Adrenal gland (tissue), 5 donors: ENCODE measurements around the gene FBXL17.

Experiments
- CTCF ChIP-seq, 6 experiments: fragments of 450-650 bp in 4 of 6; fragments of 200-600 bp in 2 of 6; sonication (generic) in 1 of 6; IDR thresholded peaks; 1 replicate in 5 of 6; 2 replicates in 1 of 6; pipeline versions ENCODE4 v1.5.1 to v1.8.0; 2016 to 2021; ENCODE audit warnings: antibody characterized with exemption in 6 of 6, mild to moderate bottlenecking in 2 of 6, moderate library complexity in 1 of 6
- POLR2A ChIP-seq, 2 donors: fragments of 450-650 bp; IDR thresholded peaks; one replicate each; pipeline ENCODE4 v1.6.1; 2017; ENCODE audit warnings: antibody characterized with exemption in 2 of 2, mild to moderate bottlenecking in 2 of 2, moderate library complexity in 1 of 2
- donor health status: DM: no; HTN: no; CAD: no.

- TF ChIP-seq CTCF (IDR thresholded peaks at IDR 0.05) (no peak), POLR2A (IDR thresholded peaks at IDR 0.05) (no peak)
Measured at GRCh38 chr5:108339220-108339619, 42.7 kb downstream of the FBXL17 start.
